Activated CD4-positive, alpha-beta T cell treated with anti-CD3 and anti-CD28 coated beads for 36 hours (primary cell): ENCODE results near the gene TENM4. TPM values are rescaled to one million over a fixed set of nuclear protein-coding genes. Genes with fewer than 3 reads are reported as not detected.

Experiments used
- ATAC-seq: fragments of 200-7000 bp; cut with Tn5 transposase; one replicate; pipeline ENCODE4 v1.10.0; 2021; ENCODE audit warnings: mild to moderate bottlenecking, moderate library complexity
- CTCF ChIA-PET: fragments of 350-600 bp; sonication (Branson Sonifier 250); formaldehyde crosslinking; loops from one replicate; lab custom pipeline; 2021; ENCODE audit warnings: antibody characterized with exemption; lab: Charles Lee
- POLR2A ChIA-PET: fragments of 350-600 bp; sonication (Branson Sonifier 250); formaldehyde crosslinking; loops from one replicate; lab custom pipeline; 2021; ENCODE audit warnings: antibody characterized with exemption, inconsistent platforms; lab: Charles Lee
- DNase-seq: peaks from one replicate; pipeline ENCODE4 v3.0.0-alpha.2; 2020
- H3K27ac Mint-ChIP-seq: one replicate; pipeline ENCODE4 v1.8.0; 2021; ENCODE audit warnings: mixed read lengths
- H3K27me3 Mint-ChIP-seq: one replicate; pipeline ENCODE4 v1.8.0; 2021; ENCODE audit warnings: mixed read lengths
- H3K36me3 Mint-ChIP-seq: one replicate; pipeline ENCODE4 v1.8.0; 2021; ENCODE audit warnings: low read depth, mixed read lengths
- H3K4me1 Mint-ChIP-seq: one replicate; pipeline ENCODE4 v1.8.0; 2021; ENCODE audit warnings: mixed read lengths
- H3K4me3 Mint-ChIP-seq: one replicate; pipeline ENCODE4 v1.8.0; 2021; ENCODE audit warnings: mild to moderate bottlenecking, moderate library complexity, mixed read lengths
- H3K9me3 Mint-ChIP-seq: one replicate; pipeline ENCODE4 v1.8.0; 2021; ENCODE audit warnings: low read depth, mixed read lengths
- intact Hi-C, 2 experiments: fragments of 100-400 bp; cut with DNase I in 1 of 2; cut with micrococcal nuclease in 1 of 2; formaldehyde crosslinking; loops; one replicate each; pipeline versions ENCODE4 v1.14.2 to v1.15.1; 2022 to 2024; cut with DNase I, micrococcal nuclease
- total RNA-seq, 2 experiments: library from RNA; stranded (reverse); gene quantifications; one replicate each; pipeline ENCODE4 v1.2.3, GENCODE V29; 2021

The TENM4 gene
- total RNA-seq, 2 experiments from 2014 or later, result not detected

- Mint-ChIP-seq H3K9me3 (no peaks in the 10 kb centered on the region), H3K4me1 (no peaks in the 10 kb centered on the region), H3K4me3 (no peak overlapping the region), H3K36me3 (no peaks in the 10 kb centered on the region), H3K27ac (no peak overlapping the region), H3K27me3 (no peaks in the 10 kb centered on the region)
- CTCF ChIA-PET, result interaction anchor here (0.8 kb wide), 1 partner anchor 84 kb away, joined by 3 read pairs; no protein-coding TSS in a partner anchor
- ATAC-seq (no peak), DNase-seq (no peak)
- intact Hi-C loops, result no loop called here
- POLR2A ChIA-PET, result no interaction called here
These were observed 639.5 kb downstream of the TENM4 start for GRCh38 chr11:78801161-78801884.

- CTCF ChIA-PET, result no interaction called here
- no peaks in the 10 kb centered on the region for H3K9me3 Mint-ChIP-seq
- DNase-seq (no peak), ATAC-seq (no peak)
- no peaks in the 10 kb centered on the region for H3K4me1 Mint-ChIP-seq
- no peak overlapping the region for H3K27ac Mint-ChIP-seq
- H3K36me3 Mint-ChIP-seq, result no peaks in the 10 kb centered on the region
- POLR2A ChIA-PET, result no interaction called here
- H3K4me3 Mint-ChIP-seq, result no peak overlapping the region
- H3K27me3 Mint-ChIP-seq, result no peaks in the 10 kb centered on the region
- intact Hi-C loops, result no loop called here
These were observed 640.1 kb downstream of the TENM4 start for GRCh38 chr11:78800756-78801155.

GRCh38 chr11:78800096-78800690, 640.6 kb downstream of the TENM4 start:
- DNase-seq (no peak), ATAC-seq (no peak)
- Mint-ChIP-seq H3K27ac (no peak overlapping the region), H3K36me3 (no peaks in the 10 kb centered on the region), H3K9me3 (no peaks in the 10 kb centered on the region), H3K4me1 (no peaks in the 10 kb centered on the region), H3K27me3 (no peaks in the 10 kb centered on the region), H3K4me3 (no peak overlapping the region)
- intact Hi-C loops, result no loop called here
- POLR2A ChIA-PET, result no interaction called here
- CTCF ChIA-PET, result no interaction called here

GRCh38 chr11:78798663-78799062, 642.2 kb downstream of the TENM4 start:
- ATAC-seq, result peak; percentile 74
- Mint-ChIP-seq H3K4me1 (no peaks in the 10 kb centered on the region), H3K9me3 (no peaks in the 10 kb centered on the region), H3K27ac (no peak overlapping the region), H3K27me3 (peaks cover 8% of the 10 kb centered on the region), H3K4me3 (no peak overlapping the region), H3K36me3 (no peaks in the 10 kb centered on the region)
- ChIA-PET POLR2A (no interaction called here), CTCF (interaction anchor here (0.6 to 2.0 kb wide), 11 partner anchors 11 to 291 kb away, joined by 3 to 11 read pairs (median 4); no protein-coding TSS in a partner anchor)
- intact Hi-C loops, result loop anchor here in 1 of 2 experiments (1.0 to 2.0 kb wide), 2 partner anchors 154 to 302 kb away; no protein-coding TSS in a partner anchor
- peak; percentile 72 for DNase-seq

GRCh38 chr11:78797559-78797958, 643.3 kb downstream of the TENM4 start:
- H3K9me3 Mint-ChIP-seq, result no peaks in the 10 kb centered on the region
- ChIA-PET CTCF (interaction anchor here (0.6 to 2.0 kb wide), 13 partner anchors 11 to 1163 kb away, joined by 3 to 11 read pairs (median 4); no protein-coding TSS in a partner anchor), POLR2A (no interaction called here)
- peaks cover 10% of the 10 kb centered on the region for H3K27me3 Mint-ChIP-seq
- no peaks in the 10 kb centered on the region for H3K4me1 Mint-ChIP-seq
- intact Hi-C loops, result no loop called here
- DNase-seq (no peak), ATAC-seq (no peak)
- no peak overlapping the region for H3K27ac Mint-ChIP-seq
- H3K4me3 Mint-ChIP-seq, result no peak overlapping the region
- no peaks in the 10 kb centered on the region for H3K36me3 Mint-ChIP-seq

GRCh38 chr11:78796956-78797355, 643.9 kb downstream of the TENM4 start:
- H3K27ac Mint-ChIP-seq, result no peak overlapping the region
- ChIA-PET CTCF (interaction anchor here (0.6 to 1.9 kb wide), 6 partner anchors 9 to 1163 kb away, joined by 3 to 11 read pairs (median 4); no protein-coding TSS in a partner anchor), POLR2A (no interaction called here)
- peaks cover 10% of the 10 kb centered on the region for H3K27me3 Mint-ChIP-seq
- H3K9me3 Mint-ChIP-seq, result no peaks in the 10 kb centered on the region
- intact Hi-C loops, result no loop called here
- H3K36me3 Mint-ChIP-seq, result no peaks in the 10 kb centered on the region
- ATAC-seq, result no peak
- no peaks in the 10 kb centered on the region for H3K4me1 Mint-ChIP-seq
- DNase-seq, result no peak
- H3K4me3 Mint-ChIP-seq, result no peak overlapping the region

DNA sequence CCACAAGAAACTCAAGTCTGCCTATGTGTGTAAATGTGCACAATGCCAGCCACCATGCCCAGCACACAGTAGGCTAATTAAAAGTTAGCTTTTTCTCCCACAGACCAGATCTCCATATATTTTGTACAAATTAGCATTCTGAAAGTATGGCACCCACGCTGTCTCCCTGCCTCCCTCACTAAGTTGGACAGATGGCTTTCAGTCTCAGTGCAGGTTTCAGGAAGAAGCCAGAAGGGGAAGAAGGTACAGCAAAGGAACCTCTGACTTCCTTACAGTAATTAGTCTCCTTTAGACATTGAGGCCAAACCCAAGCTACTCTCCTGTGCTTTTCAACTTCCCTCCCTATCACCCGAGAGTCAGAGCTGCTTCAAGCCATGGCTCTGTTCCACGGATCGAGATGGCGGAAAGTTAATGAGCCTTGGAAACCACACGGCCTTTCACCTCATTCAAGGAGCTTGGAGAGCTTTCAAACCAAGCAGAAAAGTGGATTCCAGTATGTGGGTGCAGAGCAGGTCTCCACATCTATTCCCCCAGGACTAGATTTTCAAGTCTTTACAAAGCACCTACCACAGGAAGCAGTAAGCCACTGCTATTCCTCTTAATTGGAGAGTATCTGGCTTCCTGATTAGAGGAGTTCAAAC, 645.1 kb downstream of the TENM4 start:
- no peak for ATAC-seq
- peaks cover 10% of the 10 kb centered on the region for H3K27me3 Mint-ChIP-seq
- no peaks in the 10 kb centered on the region for H3K36me3 Mint-ChIP-seq
- POLR2A ChIA-PET, result no interaction called here
- no peak for DNase-seq
- no peak overlapping the region for H3K27ac Mint-ChIP-seq
- CTCF ChIA-PET, result interaction anchor here (0.6 to 1.3 kb wide), 5 partner anchors 8 to 151 kb away, joined by 3 to 6 read pairs (median 4); no protein-coding TSS in a partner anchor
- no peak overlapping the region for H3K4me3 Mint-ChIP-seq
- intact Hi-C loops, result no loop called here
- H3K9me3 Mint-ChIP-seq, result no peaks in the 10 kb centered on the region
- no peaks in the 10 kb centered on the region for H3K4me1 Mint-ChIP-seq

GRCh38 chr11:78791964-78792363, 648.9 kb downstream of the TENM4 start:
- Mint-ChIP-seq H3K4me1 (no peaks in the 10 kb centered on the region), H3K4me3 (no peak overlapping the region), H3K27me3 (peaks cover 10% of the 10 kb centered on the region), H3K9me3 (no peaks in the 10 kb centered on the region), H3K36me3 (no peaks in the 10 kb centered on the region), H3K27ac (no peak overlapping the region)
- CTCF ChIA-PET, result no interaction called here
- POLR2A ChIA-PET, result interaction anchor here (0.6 kb wide), 1 partner anchor 42 kb away, joined by 3 read pairs; no protein-coding TSS in a partner anchor
- DNase-seq (no peak), ATAC-seq (no peak)
- intact Hi-C loops, result no loop called here

DNA sequence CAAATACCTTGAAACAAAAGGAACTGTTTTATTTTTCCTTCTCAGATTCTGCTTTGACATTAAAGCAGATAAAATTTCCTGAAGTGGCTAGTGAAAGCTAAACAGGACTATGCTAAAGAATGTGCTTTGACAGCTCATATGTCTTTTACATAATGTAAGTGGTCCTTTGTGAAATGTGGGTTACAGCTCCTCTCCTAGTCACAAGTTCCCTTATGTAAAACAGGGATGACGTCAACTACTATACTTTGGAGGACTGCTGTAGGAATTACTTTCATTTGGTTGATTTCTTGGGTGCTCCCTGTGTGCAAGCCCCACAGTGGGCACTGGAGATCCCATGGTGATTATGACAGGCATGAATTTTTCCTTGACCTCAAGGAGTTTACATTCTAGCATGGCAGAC, 649.6 kb downstream of the TENM4 start:
- H3K4me3 Mint-ChIP-seq, result no peak overlapping the region
- ChIA-PET CTCF (no interaction called here), POLR2A (no interaction called here)
- H3K27me3 Mint-ChIP-seq, result peaks cover 10% of the 10 kb centered on the region
- ATAC-seq (no peak), DNase-seq (no peak)
- intact Hi-C loops, result no loop called here
- no peaks in the 10 kb centered on the region for H3K4me1 Mint-ChIP-seq
- H3K36me3 Mint-ChIP-seq, result no peaks in the 10 kb centered on the region
- H3K27ac Mint-ChIP-seq, result no peak overlapping the region
- H3K9me3 Mint-ChIP-seq, result no peaks in the 10 kb centered on the region

GRCh38 chr11:78790784-78791183, 650.0 kb downstream of the TENM4 start:
- Mint-ChIP-seq H3K4me1 (no peaks in the 10 kb centered on the region), H3K4me3 (no peak overlapping the region), H3K36me3 (no peaks in the 10 kb centered on the region), H3K27ac (no peak overlapping the region), H3K27me3 (peaks cover 10% of the 10 kb centered on the region), H3K9me3 (no peaks in the 10 kb centered on the region)
- intact Hi-C loops, result no loop called here
- DNase-seq (no peak), ATAC-seq (no peak)
- POLR2A ChIA-PET, result no interaction called here
- CTCF ChIA-PET, result no interaction called here

GRCh38 chr11:78789375-78789774, 651.5 kb downstream of the TENM4 start:
- intact Hi-C loops, result no loop called here
- ATAC-seq, result no peak
- Mint-ChIP-seq H3K36me3 (no peaks in the 10 kb centered on the region), H3K27ac (no peak overlapping the region), H3K9me3 (no peaks in the 10 kb centered on the region), H3K27me3 (peaks cover 14% of the 10 kb centered on the region), H3K4me3 (no peak overlapping the region), H3K4me1 (no peaks in the 10 kb centered on the region)
- POLR2A ChIA-PET, result no interaction called here
- CTCF ChIA-PET, result interaction anchor here (0.6 kb wide), 1 partner anchor 109 kb away, joined by 3 read pairs; no protein-coding TSS in a partner anchor
- DNase-seq, result no peak
